Calu3 (cell line): Measurements from ENCODE around the gene CBX2. TPM values are rescaled to one million over a fixed set of nuclear protein-coding genes. Genes with fewer than 3 reads are reported as not detected.

Source experiments
- BruUV-seq: library from RNA; stranded (reverse); fragments of 400-500 nt; replicated peaks from 2 replicates; lab custom pipeline; 2021; lab: Mats Ljungman, UMichigan
- CTCF ChIA-PET: fragments of 300-600 bp; sonication (Branson Sonifier 250); formaldehyde crosslinking; loops from one replicate; lab custom pipeline; 2022; ENCODE audit warnings: antibody characterized with exemption; lab: Charles Lee
- DNase-seq: peaks from one replicate; pipeline ENCODE4 v3.0.0; 2022
- H3K27ac Mint-ChIP-seq: one replicate; pipeline ENCODE4 v1.8.0; 2022; ENCODE audit warnings: mixed read lengths; ENCODE audit not compliant: unreplicated experiment
- H3K27me3 Mint-ChIP-seq: one replicate; pipeline ENCODE4 v1.8.0; 2022; ENCODE audit warnings: mixed read lengths; ENCODE audit not compliant: unreplicated experiment
- H3K36me3 Mint-ChIP-seq: one replicate; pipeline ENCODE4 v1.8.0; 2022; ENCODE audit warnings: mild to moderate bottlenecking, moderate library complexity, mixed read lengths; ENCODE audit not compliant: insufficient read depth, unreplicated experiment
- H3K4me1 Mint-ChIP-seq: one replicate; pipeline ENCODE4 v1.8.0; 2022; ENCODE audit warnings: mild to moderate bottlenecking, low read depth, mixed read lengths; ENCODE audit not compliant: unreplicated experiment
- H3K4me3 Mint-ChIP-seq: one replicate; pipeline ENCODE4 v1.8.0; 2022; ENCODE audit warnings: mild to moderate bottlenecking, low read depth, moderate library complexity, mixed read lengths; ENCODE audit not compliant: unreplicated experiment
- H3K9me3 Mint-ChIP-seq: one replicate; pipeline ENCODE4 v1.8.0; 2022; ENCODE audit warnings: low read depth, mixed read lengths; ENCODE audit not compliant: unreplicated experiment
- intact Hi-C: fragments of 100-400 bp; cut with micrococcal nuclease; formaldehyde crosslinking; loops from one replicate; pipeline ENCODE4 v1.10.0; 2022; ENCODE audit not compliant: unreplicated experiment
- total RNA-seq: library from RNA; stranded (reverse); gene quantifications from 2 replicates; pipeline ENCODE4 v1.2.3, GENCODE V29; 2022
- TF ChIP-seq, protein P1 (sequence below): fragments of 200-600 bp; IDR thresholded peaks from one replicate; pipeline ENCODE4 v1.8.0; 2022; ENCODE audit warnings: antibody characterized with exemption; ENCODE audit not compliant: unreplicated experiment

The CBX2 gene
- total RNA-seq, 1 experiment from 2014 or later: 8.3 TPM

GRCh38 chr17:79791735-79792161, 13.8 kb downstream of the CBX2 start:
- H3K27me3 Mint-ChIP-seq: peaks cover 29% of the 10 kb centered on the region
- CTCF ChIA-PET: no interaction called here

GRCh38 chr17:79792341-79792871, 14.5 kb downstream of the CBX2 start:
- Mint-ChIP-seq H3K4me3 (no peak overlapping the region), H3K27me3 (peaks cover 29% of the 10 kb centered on the region), H3K9me3 (no peaks in the 10 kb centered on the region), H3K4me1 (peaks cover 6% of the 10 kb centered on the region), H3K27ac (no peak overlapping the region), H3K36me3 (peaks cover 24% of the 10 kb centered on the region)
- no TSS peak for BruUV-seq
- no peak for DNase-seq
- intact Hi-C loops: loop anchor here (5.0 kb wide), 1 partner anchor 200 kb away; no protein-coding TSS in a partner anchor
- CTCF ChIA-PET: no interaction called here
- TF ChIP-seq, protein P1, sequence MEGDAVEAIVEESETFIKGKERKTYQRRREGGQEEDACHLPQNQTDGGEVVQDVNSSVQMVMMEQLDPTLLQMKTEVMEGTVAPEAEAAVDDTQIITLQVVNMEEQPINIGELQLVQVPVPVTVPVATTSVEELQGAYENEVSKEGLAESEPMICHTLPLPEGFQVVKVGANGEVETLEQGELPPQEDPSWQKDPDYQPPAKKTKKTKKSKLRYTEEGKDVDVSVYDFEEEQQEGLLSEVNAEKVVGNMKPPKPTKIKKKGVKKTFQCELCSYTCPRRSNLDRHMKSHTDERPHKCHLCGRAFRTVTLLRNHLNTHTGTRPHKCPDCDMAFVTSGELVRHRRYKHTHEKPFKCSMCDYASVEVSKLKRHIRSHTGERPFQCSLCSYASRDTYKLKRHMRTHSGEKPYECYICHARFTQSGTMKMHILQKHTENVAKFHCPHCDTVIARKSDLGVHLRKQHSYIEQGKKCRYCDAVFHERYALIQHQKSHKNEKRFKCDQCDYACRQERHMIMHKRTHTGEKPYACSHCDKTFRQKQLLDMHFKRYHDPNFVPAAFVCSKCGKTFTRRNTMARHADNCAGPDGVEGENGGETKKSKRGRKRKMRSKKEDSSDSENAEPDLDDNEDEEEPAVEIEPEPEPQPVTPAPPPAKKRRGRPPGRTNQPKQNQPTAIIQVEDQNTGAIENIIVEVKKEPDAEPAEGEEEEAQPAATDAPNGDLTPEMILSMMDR: no peak

More at GRCh38 chr17:79791735-79792161, 13.8 kb downstream of the CBX2 start:
- intact Hi-C loops: loop anchor here (5.0 kb wide), 1 partner anchor 201 kb away; no protein-coding TSS in a partner anchor
- Mint-ChIP-seq H3K4me1 (peaks cover 6% of the 10 kb centered on the region), H3K36me3 (peaks cover 18% of the 10 kb centered on the region), H3K9me3 (no peaks in the 10 kb centered on the region), H3K4me3 (no peak overlapping the region), H3K27ac (no peak overlapping the region)
- TF ChIP-seq, protein P1: no peak
- BruUV-seq: no TSS peak
- DNase-seq: no peak

- CTCF ChIA-PET: no interaction called here
- Mint-ChIP-seq H3K4me1 (peaks cover 6% of the 10 kb centered on the region), H3K9me3 (no peaks in the 10 kb centered on the region), H3K27ac (peak overlapping the region; percentile 16), H3K4me3 (no peak overlapping the region), H3K27me3 (peaks cover 25% of the 10 kb centered on the region), H3K36me3 (peaks cover 25% of the 10 kb centered on the region)
- BruUV-seq: no TSS peak
- intact Hi-C loops: loop anchor here (5.0 kb wide), 1 partner anchor 199 kb away; no protein-coding TSS in a partner anchor
- TF ChIP-seq, protein P1: no peak
- DNase-seq: no peak
Observed at GRCh38 chr17:79792984-79793923, 15.3 kb downstream of the CBX2 start.

- H3K27ac Mint-ChIP-seq: peak overlapping the region; percentile 16
- CTCF ChIA-PET: no interaction called here
- H3K36me3 Mint-ChIP-seq: peaks cover 25% of the 10 kb centered on the region
- intact Hi-C loops: loop anchor here (5.0 kb wide), 1 partner anchor 198 kb away; no protein-coding TSS in a partner anchor
- TF ChIP-seq, protein P1: no peak
- no peak overlapping the region for H3K4me3 Mint-ChIP-seq
- BruUV-seq: no TSS peak
- DNase-seq: no peak
- peaks cover 6% of the 10 kb centered on the region for H3K4me1 Mint-ChIP-seq
- no peaks in the 10 kb centered on the region for H3K9me3 Mint-ChIP-seq
- peaks cover 25% of the 10 kb centered on the region for H3K27me3 Mint-ChIP-seq
Observed at GRCh38 chr17:79793924-79794304, 16.0 kb downstream of the CBX2 start.
